ENCODE results near the gene CDIP1. TPM values are rescaled to one million over a fixed set of nuclear protein-coding genes. Genes with fewer than 3 reads are reported as not detected.

The CDIP1 gene
- total and polyA plus RNA-seq, 10 of the 15 experiments (the other 5 are each of a cell fraction or from before 2014, with no cell fraction given), result 6.1 to 32.4 (median 13.6) TPM

DNA sequence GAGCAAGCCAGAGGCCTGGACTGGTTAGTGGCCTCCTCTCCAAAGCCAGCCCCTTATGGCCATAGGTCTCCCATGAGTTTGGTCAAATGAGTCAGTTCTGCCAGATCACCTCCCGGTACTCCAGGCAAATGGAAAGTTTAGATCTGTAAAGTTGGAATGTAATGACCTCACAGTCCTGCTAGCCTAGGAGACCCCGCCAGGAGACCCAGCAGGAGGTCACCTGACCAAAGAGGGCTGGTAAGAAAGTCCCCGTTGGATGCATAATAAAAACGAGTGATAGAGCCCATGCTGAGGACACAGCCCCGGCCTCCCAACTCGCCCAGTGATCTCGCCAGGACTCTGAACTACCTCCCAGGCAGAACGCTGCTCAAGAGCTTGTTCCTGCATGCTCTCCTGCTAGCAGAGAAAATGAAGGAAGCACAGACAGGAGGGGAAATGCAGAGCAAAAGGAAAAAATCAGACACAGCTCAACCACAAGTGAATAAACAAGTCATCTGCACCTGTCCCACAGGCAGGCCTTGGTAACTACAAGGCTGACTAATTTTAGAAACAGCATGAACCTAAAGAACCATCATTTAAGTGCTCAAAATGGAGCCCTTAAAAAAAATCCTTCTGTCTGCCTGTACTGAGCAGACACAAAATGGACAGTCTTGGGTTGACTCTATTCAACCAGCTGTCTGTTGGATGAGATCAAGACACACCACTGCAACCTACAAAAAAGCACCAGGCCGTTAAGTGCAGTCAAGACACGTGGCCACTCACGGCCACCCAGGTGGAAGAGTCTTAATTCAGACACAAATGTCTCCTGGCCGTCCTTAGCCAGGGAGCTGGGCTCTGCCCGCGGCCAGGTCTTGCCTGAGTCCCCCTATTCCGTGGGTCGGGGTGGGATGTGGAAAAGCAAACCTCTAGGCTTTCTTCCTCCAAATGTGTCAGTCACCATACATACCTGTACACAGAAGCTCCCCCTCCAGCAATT is 9.2 kb downstream of the CDIP1 start (continued):
- no peak for TF ChIP-seq ZZZ3 (IDR thresholded peaks at IDR 0.05; ENCODE audit: control insufficient read depth, insufficient read length, low read depth)
- no peak for TF ChIP-seq TBL1XR1 (IDR thresholded peaks at IDR 0.05; ENCODE audit: low read depth, low read length)
- TF ChIP-seq MTA2 (IDR thresholded peaks at IDR 0.05; ENCODE audit: low read depth), result 0 out of 2 replicates have a peak, but pooled peaks have one; percentile 21
- TF ChIP-seq BHLHE40 (IDR thresholded peaks at IDR 0.05; ENCODE audit: borderline replicate concordance in 1 of 2, low read depth in 2 of 2, low read length in 1 of 2), result peak in 1 of 2 experiments; percentile 19; a peak in 1 of 4 replicates
- no peak for TF ChIP-seq MYB (IDR thresholded peaks at IDR 0.05; ENCODE audit: borderline replicate concordance, low read depth, low read length)
- TF ChIP-seq EP300 (IDR thresholded peaks at IDR 0.05; ENCODE audit: borderline replicate concordance in 1 of 2, control insufficient read depth in 1 of 2, low read depth in 2 of 2, low read length in 2 of 2), result no peak
- TF ChIP-seq POLR2AphosphoS2 (IDR thresholded peaks at IDR 0.05; ENCODE audit: low read depth, low read length), result no peak
- TF ChIP-seq YY1 (IDR thresholded peaks at IDR 0.05; ENCODE audit: low read depth, low read length), result peak; percentile 89
- TF ChIP-seq, protein P1, sequence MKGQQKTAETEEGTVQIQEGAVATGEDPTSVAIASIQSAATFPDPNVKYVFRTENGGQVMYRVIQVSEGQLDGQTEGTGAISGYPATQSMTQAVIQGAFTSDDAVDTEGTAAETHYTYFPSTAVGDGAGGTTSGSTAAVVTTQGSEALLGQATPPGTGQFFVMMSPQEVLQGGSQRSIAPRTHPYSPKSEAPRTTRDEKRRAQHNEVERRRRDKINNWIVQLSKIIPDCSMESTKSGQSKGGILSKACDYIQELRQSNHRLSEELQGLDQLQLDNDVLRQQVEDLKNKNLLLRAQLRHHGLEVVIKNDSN (IDR thresholded peaks at IDR 0.05; ENCODE audit: borderline replicate concordance, extremely low read length, insufficient read depth, low read depth, low read length), result peak; percentile 37
- TF ChIP-seq RUNX3 (IDR thresholded peaks at IDR 0.05; ENCODE audit: low read length), result peak; percentile 62
- TF ChIP-seq DPF2 (IDR thresholded peaks at IDR 0.05), result 0 out of 2 replicates have a peak, but pooled peaks have one; percentile 41
- TF ChIP-seq, protein P2, sequence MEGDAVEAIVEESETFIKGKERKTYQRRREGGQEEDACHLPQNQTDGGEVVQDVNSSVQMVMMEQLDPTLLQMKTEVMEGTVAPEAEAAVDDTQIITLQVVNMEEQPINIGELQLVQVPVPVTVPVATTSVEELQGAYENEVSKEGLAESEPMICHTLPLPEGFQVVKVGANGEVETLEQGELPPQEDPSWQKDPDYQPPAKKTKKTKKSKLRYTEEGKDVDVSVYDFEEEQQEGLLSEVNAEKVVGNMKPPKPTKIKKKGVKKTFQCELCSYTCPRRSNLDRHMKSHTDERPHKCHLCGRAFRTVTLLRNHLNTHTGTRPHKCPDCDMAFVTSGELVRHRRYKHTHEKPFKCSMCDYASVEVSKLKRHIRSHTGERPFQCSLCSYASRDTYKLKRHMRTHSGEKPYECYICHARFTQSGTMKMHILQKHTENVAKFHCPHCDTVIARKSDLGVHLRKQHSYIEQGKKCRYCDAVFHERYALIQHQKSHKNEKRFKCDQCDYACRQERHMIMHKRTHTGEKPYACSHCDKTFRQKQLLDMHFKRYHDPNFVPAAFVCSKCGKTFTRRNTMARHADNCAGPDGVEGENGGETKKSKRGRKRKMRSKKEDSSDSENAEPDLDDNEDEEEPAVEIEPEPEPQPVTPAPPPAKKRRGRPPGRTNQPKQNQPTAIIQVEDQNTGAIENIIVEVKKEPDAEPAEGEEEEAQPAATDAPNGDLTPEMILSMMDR (IDR thresholded peaks at IDR 0.05 in 2 of 3, conservative IDR thresholded peaks at IDR 0.05 in 1 of 3; ENCODE audit: control insufficient read depth in 2 of 3, extremely low read depth in 1 of 3, insufficient read depth in 1 of 3, low read depth in 3 of 3, low read length in 3 of 3), result peak in 1 of 3 experiments; percentile 20; a peak in 1 of 6 replicates
- TF ChIP-seq LARP7 (IDR thresholded peaks at IDR 0.05), result no peak
- TF ChIP-seq, protein P3, sequence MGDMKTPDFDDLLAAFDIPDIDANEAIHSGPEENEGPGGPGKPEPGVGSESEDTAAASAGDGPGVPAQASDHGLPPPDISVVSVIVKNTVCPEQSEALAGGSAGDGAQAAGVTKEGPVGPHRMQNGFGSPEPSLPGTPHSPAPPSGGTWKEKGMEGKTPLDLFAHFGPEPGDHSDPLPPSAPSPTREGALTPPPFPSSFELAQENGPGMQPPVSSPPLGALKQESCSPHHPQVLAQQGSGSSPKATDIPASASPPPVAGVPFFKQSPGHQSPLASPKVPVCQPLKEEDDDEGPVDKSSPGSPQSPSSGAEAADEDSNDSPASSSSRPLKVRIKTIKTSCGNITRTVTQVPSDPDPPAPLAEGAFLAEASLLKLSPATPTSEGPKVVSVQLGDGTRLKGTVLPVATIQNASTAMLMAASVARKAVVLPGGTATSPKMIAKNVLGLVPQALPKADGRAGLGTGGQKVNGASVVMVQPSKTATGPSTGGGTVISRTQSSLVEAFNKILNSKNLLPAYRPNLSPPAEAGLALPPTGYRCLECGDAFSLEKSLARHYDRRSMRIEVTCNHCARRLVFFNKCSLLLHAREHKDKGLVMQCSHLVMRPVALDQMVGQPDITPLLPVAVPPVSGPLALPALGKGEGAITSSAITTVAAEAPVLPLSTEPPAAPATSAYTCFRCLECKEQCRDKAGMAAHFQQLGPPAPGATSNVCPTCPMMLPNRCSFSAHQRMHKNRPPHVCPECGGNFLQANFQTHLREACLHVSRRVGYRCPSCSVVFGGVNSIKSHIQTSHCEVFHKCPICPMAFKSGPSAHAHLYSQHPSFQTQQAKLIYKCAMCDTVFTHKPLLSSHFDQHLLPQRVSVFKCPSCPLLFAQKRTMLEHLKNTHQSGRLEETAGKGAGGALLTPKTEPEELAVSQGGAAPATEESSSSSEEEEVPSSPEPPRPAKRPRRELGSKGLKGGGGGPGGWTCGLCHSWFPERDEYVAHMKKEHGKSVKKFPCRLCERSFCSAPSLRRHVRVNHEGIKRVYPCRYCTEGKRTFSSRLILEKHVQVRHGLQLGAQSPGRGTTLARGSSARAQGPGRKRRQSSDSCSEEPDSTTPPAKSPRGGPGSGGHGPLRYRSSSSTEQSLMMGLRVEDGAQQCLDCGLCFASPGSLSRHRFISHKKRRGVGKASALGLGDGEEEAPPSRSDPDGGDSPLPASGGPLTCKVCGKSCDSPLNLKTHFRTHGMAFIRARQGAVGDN (IDR thresholded peaks at IDR 0.05), result 0 out of 2 replicates have a peak, but pooled peaks have one; percentile 40
- no peak for TF ChIP-seq MXI1 (IDR thresholded peaks at IDR 0.05; ENCODE audit: low read depth, low read length)
- TF ChIP-seq KLF5 (IDR thresholded peaks at IDR 0.05; ENCODE audit: partially characterized antibody), result no peak
- TF ChIP-seq SPI1 (IDR thresholded peaks at IDR 0.05; ENCODE audit: borderline replicate concordance, insufficient read depth, low read depth, low read length), result no peak

Data from GM12878 (cell line).